Hematopoietic multipotent progenitor cell (in vitro differentiated cells): ENCODE data around the gene CTH. TPM values are rescaled to one million over a fixed set of nuclear protein-coding genes. Genes with fewer than 3 reads are reported as not detected.
"Not testable (repeated sequence)": the region's sequence is repeated elsewhere in the genome, so short reads cannot be mapped to it uniquely, and the experiment has no call there.

ENCODE experiments used
- DNase-seq, 3 donors: peaks; one replicate each; pipeline ENCODE4 v3.0.0-alpha.2; 2011 to 2015; ENCODE audit warnings: low read depth in 2 of 3, low spot score in 2 of 3
- total RNA-seq: library from RNA; depleted of rRNA; stranded (reverse); fragments of >200 nt; gene quantifications from one replicate; pipeline ENCODE4 v1.2.3, GENCODE V29; 2012

CTH gene
- total RNA-seq, result 3.0 TPM

- peak; percentile 81 to 97 (median 95) for DNase-seq
These were observed at the start of gene CTH for GRCh38 chr1:70410604-70411359. CTH (plus strand) TSS chr1:70411268; CDS start chr1:70411416, 148 bp downstream.

DNA sequence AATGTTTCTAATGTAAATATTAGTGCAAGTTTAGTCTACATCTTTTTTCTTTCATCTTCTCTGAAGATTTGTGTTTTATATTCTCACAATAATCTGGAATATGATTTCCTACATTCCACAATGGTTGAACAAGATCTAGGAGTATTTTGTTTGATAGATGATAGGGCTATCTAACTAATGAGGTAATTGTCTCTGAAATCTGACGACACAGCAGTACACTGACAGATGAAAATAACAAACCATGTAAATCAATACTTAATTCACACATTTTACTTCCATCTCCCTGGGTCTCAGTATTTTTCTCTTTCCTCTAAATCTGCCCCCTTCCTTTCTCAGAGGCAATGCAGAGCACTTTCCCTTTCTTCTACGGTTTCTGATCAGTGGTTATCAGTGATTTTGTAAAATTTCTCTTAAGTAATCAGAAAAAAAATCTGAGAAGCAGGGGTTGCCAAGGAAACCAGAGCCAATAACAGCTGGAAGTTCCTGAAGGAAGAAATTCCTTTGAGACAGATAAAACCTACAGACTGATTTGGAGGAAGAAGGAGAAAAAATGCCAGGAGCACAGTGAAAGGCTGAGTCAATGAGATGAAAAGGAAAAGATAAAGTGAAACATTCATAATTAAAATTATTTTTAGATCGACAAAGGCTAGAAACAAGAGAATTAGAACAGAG is 49.2 kb upstream of the CTH start:
- no peak for DNase-seq

GRCh38 chr1:70364439-70364838 is 46.6 kb upstream of the CTH start:
- no peak for DNase-seq

GRCh38 chr1:70366425-70366952 is 44.6 kb upstream of the CTH start:
- DNase-seq, result not testable (repeated sequence)

- not testable (repeated sequence) for DNase-seq
These were observed 44.1 kb upstream of the CTH start for GRCh38 chr1:70366997-70367396.

DNA sequence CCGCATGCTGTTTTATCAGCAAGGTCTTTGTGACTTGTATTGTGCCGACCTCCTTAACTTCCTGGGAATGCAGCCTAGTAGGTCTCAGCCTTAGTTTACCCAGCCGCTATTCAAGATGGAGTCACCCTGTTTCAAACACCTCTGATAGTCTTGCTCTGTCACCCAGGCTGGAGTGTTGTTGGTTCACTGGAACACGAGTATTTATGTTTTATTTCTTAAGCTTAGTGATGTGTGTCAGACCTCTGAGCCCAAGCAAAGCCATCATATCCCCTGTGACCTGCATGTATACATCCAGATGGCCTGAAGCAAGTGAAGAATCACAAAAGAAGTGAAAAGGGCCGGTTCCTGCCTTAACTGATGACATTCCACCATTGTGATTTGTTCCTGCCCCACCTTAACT is 43.7 kb upstream of the CTH start:
- DNase-seq, result not testable (repeated sequence)

- DNase-seq, result not testable (repeated sequence)
These were observed 39.5 kb upstream of the CTH start for GRCh38 chr1:70371586-70371985.

DNA sequence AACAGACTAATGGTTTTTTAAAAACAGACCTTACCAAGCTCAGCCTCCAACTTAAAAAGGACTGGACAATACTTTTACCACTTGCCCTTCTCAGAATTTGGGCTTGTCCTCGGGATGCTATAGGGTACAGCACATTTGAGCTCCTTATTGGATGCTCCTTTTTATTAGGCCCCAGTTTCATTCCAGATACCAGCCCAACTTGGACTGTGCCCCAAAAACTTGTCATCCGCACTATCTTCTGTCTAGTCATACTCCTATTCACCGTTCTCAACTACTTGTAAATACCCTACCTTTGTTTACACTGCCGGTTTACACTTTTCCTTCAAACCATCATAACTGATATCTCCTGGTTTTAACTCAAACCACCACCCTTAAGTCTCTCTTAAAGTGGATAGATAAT is 38.6 kb upstream of the CTH start:
- DNase-seq, result no peak

DNA sequence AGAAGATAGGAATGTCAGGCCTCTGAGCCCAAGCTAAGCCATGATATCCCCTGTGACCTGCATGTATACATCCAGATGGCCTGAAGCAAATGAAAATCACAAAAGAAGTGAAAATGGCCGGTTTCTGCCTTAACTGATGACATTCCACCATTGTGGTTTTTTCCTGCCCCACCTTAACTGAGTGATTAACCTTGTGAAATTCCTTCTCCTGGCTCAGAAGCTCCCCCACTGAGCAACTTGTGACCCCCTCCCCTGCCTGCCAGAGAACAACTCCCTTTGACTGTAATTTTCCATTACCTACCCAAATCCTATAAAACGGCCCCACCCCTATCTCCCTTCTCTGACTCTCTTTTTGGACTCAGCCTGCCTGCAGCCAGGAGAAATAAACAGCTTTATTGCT is 37.5 kb upstream of the CTH start:
- not testable (repeated sequence) for DNase-seq

GRCh38 chr1:70376196-70376595 is 34.9 kb upstream of the CTH start:
- DNase-seq, result peak in 1 of 3 donors; percentile 33

DNA sequence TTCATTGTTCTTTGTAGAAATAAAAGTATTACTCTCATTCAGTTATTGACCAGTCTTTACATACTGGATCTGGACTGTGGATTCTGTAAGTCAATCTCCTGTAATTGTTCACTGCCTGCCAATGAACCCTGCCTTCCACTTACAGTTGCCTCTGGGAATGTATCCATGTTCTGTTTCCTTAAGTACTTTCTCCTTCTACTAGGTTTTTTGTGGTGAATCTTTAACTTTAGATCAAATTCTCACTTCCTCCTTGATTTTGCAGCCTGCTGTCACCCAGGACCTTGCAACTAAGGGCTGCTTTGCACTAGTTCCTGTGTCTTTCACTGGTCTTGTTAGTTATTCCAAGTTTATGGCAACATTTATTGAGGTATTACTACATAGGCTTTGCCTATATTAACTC is 28.4 kb upstream of the CTH start:
- no peak for DNase-seq

DNA sequence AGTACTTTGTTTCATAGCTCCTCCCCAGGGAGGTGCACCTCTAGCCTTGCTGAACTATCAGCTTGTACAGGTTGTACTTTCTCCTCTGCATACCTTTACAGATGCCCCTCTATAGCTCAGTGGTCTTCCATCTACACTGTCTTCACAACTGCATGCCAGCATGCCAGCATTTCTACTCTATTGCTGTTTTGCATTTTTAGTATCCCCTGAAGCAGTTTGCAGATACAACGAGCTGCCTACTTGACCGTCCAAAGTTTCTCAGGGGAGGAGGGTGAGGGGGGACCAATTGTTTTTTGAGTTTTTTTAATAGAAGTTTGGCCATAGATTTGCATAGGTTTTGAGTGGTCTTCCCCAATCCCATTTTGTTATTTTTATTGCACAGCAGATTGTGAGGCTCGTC is 27.6 kb upstream of the CTH start:
- no peak for DNase-seq

DNA sequence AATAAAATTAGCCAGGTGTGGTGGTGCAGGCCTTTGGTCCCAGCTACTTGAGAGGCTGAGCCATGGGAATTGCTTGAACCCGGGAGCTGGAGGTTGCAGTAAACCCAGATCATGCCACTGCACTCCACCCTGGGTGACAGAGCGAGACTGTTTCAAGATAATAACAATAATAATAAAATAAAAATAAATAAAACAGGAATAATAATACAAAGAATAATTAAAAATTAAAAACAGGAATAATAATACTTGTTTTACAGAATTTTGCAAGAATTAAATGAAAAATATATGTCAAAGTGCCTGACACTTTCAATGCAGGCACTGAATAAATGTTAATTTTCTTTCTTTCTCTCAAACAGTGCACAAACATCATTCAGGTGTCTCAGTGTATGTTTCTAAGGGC is 26.5 kb upstream of the CTH start:
- DNase-seq, result no peak

GRCh38 chr1:70385477-70385876 is 25.6 kb upstream of the CTH start:
- no peak for DNase-seq

- DNase-seq, result no peak
These were observed 24.9 kb upstream of the CTH start for GRCh38 chr1:70386121-70386520.

DNA sequence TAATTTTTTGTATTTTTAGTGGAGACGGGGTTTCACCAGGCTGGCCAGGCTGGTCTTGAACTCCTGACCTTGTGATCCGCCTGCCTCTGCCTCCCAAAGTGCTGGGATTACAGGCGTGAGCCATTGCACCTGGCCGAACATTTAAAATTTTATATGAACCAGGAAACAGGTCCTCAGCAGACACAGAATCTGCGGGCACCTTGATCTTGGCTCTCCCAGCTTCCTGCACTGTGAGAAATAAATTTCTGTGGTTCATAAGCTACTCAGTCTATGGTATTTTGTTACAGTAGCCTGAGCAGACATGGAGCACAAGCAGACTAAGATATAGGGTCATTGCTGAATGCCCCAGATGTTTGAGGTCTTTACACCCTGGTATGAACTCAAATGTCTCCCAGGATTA is 23.6 kb upstream of the CTH start:
- DNase-seq, result no peak

DNA sequence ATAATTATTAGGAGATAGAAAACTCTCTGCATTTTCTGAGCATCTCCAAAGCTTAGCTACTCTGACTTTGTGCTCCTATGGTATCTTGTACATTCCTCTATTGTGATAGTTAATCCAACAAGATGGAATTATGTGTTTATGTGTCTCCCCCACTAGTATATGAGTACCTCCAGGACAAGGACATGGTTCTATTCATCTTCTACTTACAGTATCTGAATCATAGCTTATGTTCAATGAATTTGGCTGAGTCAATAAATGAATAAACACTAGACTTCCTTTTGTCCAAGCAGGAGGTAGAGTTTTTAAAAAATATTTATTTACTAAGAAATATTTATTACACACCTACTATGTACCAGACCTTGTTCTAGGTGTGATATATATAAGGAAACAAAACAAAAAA is 18.4 kb upstream of the CTH start:
- DNase-seq, result no peak

DNA sequence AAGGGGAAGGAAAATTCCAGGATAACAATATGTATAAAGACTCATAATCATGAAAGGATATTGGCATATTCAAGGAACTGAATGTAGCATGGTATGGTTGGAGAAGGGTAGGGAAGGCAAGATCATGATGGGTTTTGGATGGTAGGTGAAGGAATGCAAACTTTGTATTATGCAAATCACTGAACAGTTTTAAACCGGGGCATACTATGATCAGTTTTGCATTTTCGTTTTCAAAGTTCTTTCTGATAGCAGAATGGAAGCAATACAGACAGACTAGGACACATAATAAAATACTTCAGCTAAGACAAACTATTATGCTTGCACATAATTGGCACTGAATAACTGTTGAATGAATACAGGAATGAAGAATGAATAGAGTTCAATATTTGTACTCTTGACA is 14.5 kb upstream of the CTH start:
- no peak for DNase-seq

- DNase-seq, result no peak
These were observed 14.1 kb upstream of the CTH start for GRCh38 chr1:70397013-70397412.

GRCh38 chr1:70400335-70400734 is 10.7 kb upstream of the CTH start:
- no peak for DNase-seq

- DNase-seq, result no peak
These were observed 9.1 kb upstream of the CTH start for GRCh38 chr1:70401974-70402373.

DNA sequence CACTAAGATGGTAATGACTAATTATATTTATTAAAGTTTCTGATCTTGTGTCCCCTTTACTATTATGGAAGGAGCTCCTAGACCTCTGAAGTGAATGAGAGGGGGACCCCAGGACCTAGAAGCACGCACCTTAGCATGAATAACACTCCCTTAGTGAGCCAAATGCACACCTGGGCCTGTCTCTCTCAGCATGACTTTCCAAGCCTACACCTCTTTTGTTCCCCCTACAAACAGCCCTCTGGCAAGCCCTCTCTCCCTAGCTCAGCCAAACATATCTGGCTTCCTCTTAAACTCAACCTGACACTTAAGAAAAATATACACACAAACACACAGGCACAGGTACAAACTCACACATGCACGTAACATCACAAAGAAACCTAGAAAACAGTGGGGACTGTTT is 7.3 kb upstream of the CTH start:
- DNase-seq, result no peak
